ENCODE data around the gene PHF21B. TPM values are rescaled to one million over a fixed set of nuclear protein-coding genes. Genes with fewer than 3 reads are reported as not detected.
A peak's percentile ranks its signal among the peaks of the same experiment; 100 is the strongest.

PHF21B gene
- total and polyA plus RNA-seq, 4 donors, result 3.3 to 12.7 (median 9.2) TPM

- DNase-seq (ENCODE audit: low read depth in 4 of 6, low spot score in 6 of 6), result peak in 2 of 6 donors; percentile 55 to 87
- Histone ChIP-seq H3K9me3 (ENCODE audit: control insufficient read depth, insufficient read depth, low read length) (no peaks in the 10 kb centered on the region), H3K4me1 (ENCODE audit: control insufficient read depth, insufficient read depth, low read length) (peaks cover 76% of the 10 kb centered on the region), H3K27ac (ENCODE audit: low read depth, low read length) (peak overlapping the region; percentile 15), H3K4me3 (ENCODE audit: low read depth, low read length) (no peak overlapping the region), H3K27me3 (ENCODE audit: control insufficient read depth, insufficient read depth, low read length) (no peaks in the 10 kb centered on the region), H3K36me3 (ENCODE audit: control insufficient read depth, insufficient read depth, low read length) (peaks cover 42% of the 10 kb centered on the region)
- 0% methylated on average over 1 of the region's 7 CpGs for WGBS (ENCODE audit: insufficient coverage)
Observed at GRCh38 chr22:44995105-44995514, 14.7 kb downstream of the PHF21B start.

GRCh38 chr22:44994399-44995104, 15.3 kb downstream of the PHF21B start:
- H3K27ac ChIP-seq (ENCODE audit: low read depth, low read length), result peak overlapping the region; percentile 15

GRCh38 chr22:44992166-44992565, 17.6 kb downstream of the PHF21B start:
- no peak for DNase-seq (ENCODE audit: low read depth in 4 of 6, low spot score in 6 of 6)
- WGBS (ENCODE audit: insufficient coverage), result 85% methylated on average over 13 of the region's 13 CpGs
- no peak overlapping the region for H3K4me3 ChIP-seq (ENCODE audit: low read depth, low read length)
- H3K27ac ChIP-seq (ENCODE audit: low read depth, low read length), result no peak overlapping the region
- H3K9me3 ChIP-seq (ENCODE audit: control insufficient read depth, insufficient read depth, low read length), result no peaks in the 10 kb centered on the region
- H3K27me3 ChIP-seq (ENCODE audit: control insufficient read depth, insufficient read depth, low read length), result no peaks in the 10 kb centered on the region
- H3K4me1 ChIP-seq (ENCODE audit: control insufficient read depth, insufficient read depth, low read length), result peaks cover 50% of the 10 kb centered on the region
- H3K36me3 ChIP-seq (ENCODE audit: control insufficient read depth, insufficient read depth, low read length), result peaks cover 32% of the 10 kb centered on the region

More at GRCh38 chr22:44994399-44995104, 15.3 kb downstream of the PHF21B start:
- no peaks in the 10 kb centered on the region for H3K9me3 ChIP-seq (ENCODE audit: control insufficient read depth, insufficient read depth, low read length)
- DNase-seq (ENCODE audit: low read depth in 4 of 6, low spot score in 6 of 6), result no peak
- no peaks in the 10 kb centered on the region for H3K27me3 ChIP-seq (ENCODE audit: control insufficient read depth, insufficient read depth, low read length)
- H3K4me3 ChIP-seq (ENCODE audit: low read depth, low read length), result no peak overlapping the region
- 57% methylated on average over 14 of the region's 19 CpGs for WGBS (ENCODE audit: insufficient coverage)
- peaks cover 71% of the 10 kb centered on the region for H3K4me1 ChIP-seq (ENCODE audit: control insufficient read depth, insufficient read depth, low read length)
- peaks cover 37% of the 10 kb centered on the region for H3K36me3 ChIP-seq (ENCODE audit: control insufficient read depth, insufficient read depth, low read length)

DNA sequence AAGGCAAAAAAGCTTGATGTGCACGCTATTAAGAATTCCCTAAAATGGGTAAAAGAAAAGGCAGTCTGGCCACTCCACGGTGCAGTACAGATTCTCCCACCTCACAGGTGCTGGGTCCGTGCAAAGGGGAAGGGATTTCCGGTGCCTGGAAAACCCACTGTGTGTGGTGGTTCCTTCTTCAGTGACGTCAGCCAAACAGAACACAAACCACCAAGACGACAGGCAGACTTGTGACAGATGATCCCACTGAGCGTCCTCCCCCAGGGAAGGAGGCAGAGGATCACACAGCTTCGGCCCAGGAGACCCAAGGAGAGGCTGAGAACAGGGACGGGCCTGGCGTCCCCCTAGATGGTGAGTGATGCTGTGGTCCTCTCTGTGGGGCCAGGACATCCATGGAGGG, 18.6 kb downstream of the PHF21B start:
- Histone ChIP-seq H3K4me1 (ENCODE audit: control insufficient read depth, insufficient read depth, low read length) (peaks cover 42% of the 10 kb centered on the region), H3K9me3 (ENCODE audit: control insufficient read depth, insufficient read depth, low read length) (no peaks in the 10 kb centered on the region), H3K27ac (ENCODE audit: low read depth, low read length) (no peak overlapping the region), H3K36me3 (ENCODE audit: control insufficient read depth, insufficient read depth, low read length) (peaks cover 36% of the 10 kb centered on the region), H3K4me3 (ENCODE audit: low read depth, low read length) (no peak overlapping the region), H3K27me3 (ENCODE audit: control insufficient read depth, insufficient read depth, low read length) (no peaks in the 10 kb centered on the region)
- no peak for DNase-seq (ENCODE audit: low read depth in 4 of 6, low spot score in 6 of 6)
- WGBS (ENCODE audit: insufficient coverage), result 92% methylated on average over 4 of the region's 10 CpGs

DNA sequence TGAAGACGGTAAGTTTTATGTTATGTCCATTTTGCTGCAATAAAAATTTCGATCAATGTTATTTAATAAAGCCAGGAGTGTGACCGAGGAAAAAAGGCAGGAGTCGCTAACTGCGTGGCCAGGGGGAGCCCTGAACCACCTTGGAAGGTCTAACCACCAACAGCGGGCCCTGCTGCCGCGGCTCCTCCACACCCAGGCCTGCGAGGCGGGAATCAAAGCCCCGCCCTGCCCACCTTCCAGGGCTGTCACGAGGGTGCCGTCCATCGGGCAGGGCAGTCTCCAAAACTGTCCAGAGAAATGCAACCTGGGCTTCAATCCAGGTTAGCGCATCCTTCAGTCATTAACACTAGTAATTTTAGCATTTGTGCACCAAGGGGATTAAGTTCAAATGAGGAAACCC, 19.0 kb downstream of the PHF21B start:
- H3K9me3 ChIP-seq (ENCODE audit: control insufficient read depth, insufficient read depth, low read length), result no peaks in the 10 kb centered on the region
- H3K27ac ChIP-seq (ENCODE audit: low read depth, low read length), result no peak overlapping the region
- H3K4me3 ChIP-seq (ENCODE audit: low read depth, low read length), result no peak overlapping the region
- H3K27me3 ChIP-seq (ENCODE audit: control insufficient read depth, insufficient read depth, low read length), result no peaks in the 10 kb centered on the region
- H3K4me1 ChIP-seq (ENCODE audit: control insufficient read depth, insufficient read depth, low read length), result peaks cover 38% of the 10 kb centered on the region
- WGBS (ENCODE audit: insufficient coverage), result 93% methylated on average over 14 of the region's 15 CpGs
- no peak for DNase-seq (ENCODE audit: low read depth in 4 of 6, low spot score in 6 of 6)
- H3K36me3 ChIP-seq (ENCODE audit: control insufficient read depth, insufficient read depth, low read length), result peaks cover 35% of the 10 kb centered on the region

- Histone ChIP-seq H3K36me3 (ENCODE audit: control insufficient read depth, insufficient read depth, low read length) (peaks cover 37% of the 10 kb centered on the region), H3K27me3 (ENCODE audit: control insufficient read depth, insufficient read depth, low read length) (no peaks in the 10 kb centered on the region), H3K9me3 (ENCODE audit: control insufficient read depth, insufficient read depth, low read length) (no peaks in the 10 kb centered on the region), H3K27ac (ENCODE audit: low read depth, low read length) (no peak overlapping the region), H3K4me3 (ENCODE audit: low read depth, low read length) (no peak overlapping the region), H3K4me1 (ENCODE audit: control insufficient read depth, insufficient read depth, low read length) (peaks cover 33% of the 10 kb centered on the region)
- WGBS (ENCODE audit: insufficient coverage), result 90% methylated on average over 13 of the region's 13 CpGs
- DNase-seq (ENCODE audit: low read depth in 4 of 6, low spot score in 6 of 6), result no peak
Observed at GRCh38 chr22:44990328-44990727, 19.5 kb downstream of the PHF21B start.

GRCh38 chr22:44988671-44989070, 21.1 kb downstream of the PHF21B start:
- no peaks in the 10 kb centered on the region for H3K27me3 ChIP-seq (ENCODE audit: control insufficient read depth, insufficient read depth, low read length)
- H3K27ac ChIP-seq (ENCODE audit: low read depth, low read length), result no peak overlapping the region
- H3K36me3 ChIP-seq (ENCODE audit: control insufficient read depth, insufficient read depth, low read length), result peaks cover 33% of the 10 kb centered on the region
- peaks cover 17% of the 10 kb centered on the region for H3K4me1 ChIP-seq (ENCODE audit: control insufficient read depth, insufficient read depth, low read length)
- H3K4me3 ChIP-seq (ENCODE audit: low read depth, low read length), result no peak overlapping the region
- WGBS (ENCODE audit: insufficient coverage), result 93% methylated on average over 2 of the region's 5 CpGs
- DNase-seq (ENCODE audit: low read depth in 4 of 6, low spot score in 6 of 6), result no peak
- no peaks in the 10 kb centered on the region for H3K9me3 ChIP-seq (ENCODE audit: control insufficient read depth, insufficient read depth, low read length)

- Histone ChIP-seq H3K4me3 (ENCODE audit: low read depth, low read length) (no peak overlapping the region), H3K9me3 (ENCODE audit: control insufficient read depth, insufficient read depth, low read length) (no peaks in the 10 kb centered on the region), H3K36me3 (ENCODE audit: control insufficient read depth, insufficient read depth, low read length) (peaks cover 25% of the 10 kb centered on the region), H3K27ac (ENCODE audit: low read depth, low read length) (no peak overlapping the region), H3K4me1 (ENCODE audit: control insufficient read depth, insufficient read depth, low read length) (peaks cover 1% of the 10 kb centered on the region), H3K27me3 (ENCODE audit: control insufficient read depth, insufficient read depth, low read length) (no peaks in the 10 kb centered on the region)
- WGBS (ENCODE audit: insufficient coverage), result 82% methylated on average over 5 of the region's 5 CpGs
- DNase-seq (ENCODE audit: low read depth in 4 of 6, low spot score in 6 of 6), result no peak
Observed at GRCh38 chr22:44986926-44987325, 22.9 kb downstream of the PHF21B start.

- H3K27me3 ChIP-seq (ENCODE audit: control insufficient read depth, insufficient read depth, low read length), result no peaks in the 10 kb centered on the region
- no peak overlapping the region for H3K4me3 ChIP-seq (ENCODE audit: low read depth, low read length)
- no peaks in the 10 kb centered on the region for H3K9me3 ChIP-seq (ENCODE audit: control insufficient read depth, insufficient read depth, low read length)
- no peak overlapping the region for H3K27ac ChIP-seq (ENCODE audit: low read depth, low read length)
- WGBS (ENCODE audit: insufficient coverage), result 100% methylated on average over 3 of the region's 4 CpGs
- DNase-seq (ENCODE audit: low read depth in 4 of 6, low spot score in 6 of 6), result no peak
- peaks cover 19% of the 10 kb centered on the region for H3K36me3 ChIP-seq (ENCODE audit: control insufficient read depth, insufficient read depth, low read length)
- H3K4me1 ChIP-seq (ENCODE audit: control insufficient read depth, insufficient read depth, low read length), result peaks cover 9% of the 10 kb centered on the region
Observed at GRCh38 chr22:44985906-44986527, 23.8 kb downstream of the PHF21B start.

Data from spinal cord (tissue), 10 donors.